GM21737 (cell line): Measurements from ENCODE around the gene NEK11.

Experiments used
- ATAC-seq: cut with Tn5 transposase; IDR thresholded peaks from one replicate; pipeline ENCODE4 v1.9.1; 2021; ENCODE audit warnings: mild to moderate bottlenecking, moderate library complexity; ENCODE audit not compliant: unreplicated experiment

The NEK11 gene

GRCh38 chr3:131221731-131222130 lies 195.1 kb downstream of the NEK11 start:
- ATAC-seq: no peak

DNA sequence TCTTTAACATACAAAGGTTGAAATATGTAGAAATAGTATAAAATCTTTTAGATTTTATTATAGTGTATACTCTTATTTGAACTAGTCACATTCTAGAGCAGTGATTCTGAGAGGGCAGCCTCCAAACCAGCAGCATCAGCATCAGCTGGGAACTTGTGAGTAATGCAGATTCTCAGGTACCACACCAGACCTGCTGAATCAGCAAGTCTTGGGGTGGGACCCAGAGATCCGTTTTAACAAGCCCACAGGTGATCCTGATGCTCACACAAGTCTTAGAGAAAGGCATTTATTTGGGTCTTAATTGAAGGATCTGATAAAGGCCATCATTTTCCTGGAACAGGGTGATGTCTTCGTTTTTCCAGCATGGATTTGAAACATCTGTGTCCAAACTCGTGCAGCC lies 195.9 kb downstream of the NEK11 start:
- ATAC-seq: no peak

DNA sequence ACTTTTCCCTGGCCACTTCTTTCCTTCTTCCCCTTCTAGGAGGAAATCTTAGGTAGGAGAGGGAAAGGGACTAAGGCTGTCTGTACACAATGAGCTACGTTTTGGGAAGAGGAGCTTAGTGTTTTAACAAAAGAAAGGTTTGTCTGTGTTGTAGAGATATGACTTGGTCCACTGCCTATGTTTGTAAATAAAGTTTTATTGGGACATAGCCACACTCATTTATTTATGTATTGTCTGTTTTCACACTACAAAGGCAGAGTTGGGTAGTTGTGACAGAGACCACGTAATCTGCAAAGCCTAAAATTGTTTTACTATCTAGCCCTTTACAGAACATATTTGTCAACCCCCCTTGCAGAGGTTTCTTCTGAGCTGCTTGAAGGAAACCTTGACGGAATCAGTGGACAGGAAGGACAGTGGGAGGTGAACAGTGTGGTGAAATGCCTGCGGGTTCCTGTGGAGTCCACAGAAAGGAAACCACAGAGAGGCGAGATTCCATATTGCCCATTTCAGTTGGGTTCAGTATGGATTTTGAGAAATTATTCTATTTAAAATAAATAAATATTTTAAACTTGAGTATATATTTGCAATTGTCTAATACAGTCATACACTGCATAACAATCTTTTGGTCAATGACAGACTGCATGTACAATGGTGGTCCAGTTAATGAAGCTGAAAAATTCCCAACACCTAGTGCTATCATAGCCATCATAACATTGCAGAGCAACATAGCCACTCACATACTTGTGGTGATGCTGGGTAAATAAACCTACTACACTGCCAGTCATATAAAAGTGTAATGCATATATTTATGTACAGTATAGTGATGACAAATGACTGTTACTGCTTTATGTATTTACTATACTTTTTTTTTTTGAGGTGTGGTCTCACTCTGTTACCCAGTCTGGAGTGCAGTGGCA lies 197.0 kb downstream of the NEK11 start:
- ATAC-seq: no peak

DNA sequence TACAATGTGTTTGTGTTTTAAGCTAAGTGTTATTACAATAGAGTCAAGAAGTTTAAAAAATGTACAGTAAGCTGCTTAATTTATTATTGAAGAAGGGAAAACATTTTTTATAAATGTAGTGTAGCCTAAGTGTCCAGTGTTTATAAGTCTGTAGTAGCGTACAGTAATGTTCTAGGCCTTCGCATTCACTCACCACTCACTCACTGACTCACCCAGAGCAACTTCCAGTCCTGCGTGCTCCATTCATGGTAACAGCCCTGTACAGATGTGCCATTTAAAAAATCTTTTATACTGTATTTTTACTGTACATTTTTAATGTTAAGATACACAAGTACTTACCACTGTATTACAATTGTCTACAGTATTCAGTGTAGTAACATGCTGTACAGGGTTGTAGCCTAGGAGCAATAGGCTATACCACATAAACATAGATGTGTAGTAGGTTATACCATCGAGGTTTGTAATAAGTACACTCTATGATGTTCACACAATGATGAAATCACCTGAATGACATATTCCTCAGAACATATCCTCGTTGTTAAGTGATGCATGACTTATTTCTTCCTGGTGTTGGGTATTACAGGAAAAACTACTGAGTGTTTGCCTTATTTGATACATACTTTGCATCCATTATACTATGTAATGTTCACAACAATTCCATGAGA lies 198.3 kb downstream of the NEK11 start:
- ATAC-seq: no peak

GRCh38 chr3:131228522-131228921 lies 201.8 kb downstream of the NEK11 start:
- no peak for ATAC-seq

GRCh38 chr3:131231710-131232389 lies 205.2 kb downstream of the NEK11 start:
- no peak for ATAC-seq

- no peak for ATAC-seq
Observed at GRCh38 chr3:131232711-131233267, 206.1 kb downstream of the NEK11 start.

GRCh38 chr3:131233900-131234668 lies 207.4 kb downstream of the NEK11 start:
- ATAC-seq: no peak

- no peak for ATAC-seq
Observed at GRCh38 chr3:131236421-131236820, 209.7 kb downstream of the NEK11 start.

DNA sequence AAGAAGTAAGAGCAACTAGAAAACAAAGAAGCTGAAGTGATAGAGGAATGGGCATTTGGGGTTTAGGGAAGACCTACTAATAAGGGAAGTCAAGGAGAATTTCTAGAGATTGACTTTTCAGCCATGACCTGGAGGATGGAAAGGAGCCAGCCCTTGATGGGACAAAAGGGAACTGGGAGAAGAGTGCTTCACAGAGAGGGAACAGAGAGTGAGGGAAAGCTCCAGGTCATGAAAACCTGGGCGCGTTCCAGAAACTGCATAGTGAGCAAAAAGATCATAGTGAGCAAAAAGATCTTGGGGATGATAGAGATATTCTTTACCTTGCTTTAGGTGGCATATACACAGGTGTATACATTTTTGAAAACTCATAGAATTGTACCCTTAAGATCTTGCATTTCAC lies 211.8 kb downstream of the NEK11 start:
- no peak for ATAC-seq

DNA sequence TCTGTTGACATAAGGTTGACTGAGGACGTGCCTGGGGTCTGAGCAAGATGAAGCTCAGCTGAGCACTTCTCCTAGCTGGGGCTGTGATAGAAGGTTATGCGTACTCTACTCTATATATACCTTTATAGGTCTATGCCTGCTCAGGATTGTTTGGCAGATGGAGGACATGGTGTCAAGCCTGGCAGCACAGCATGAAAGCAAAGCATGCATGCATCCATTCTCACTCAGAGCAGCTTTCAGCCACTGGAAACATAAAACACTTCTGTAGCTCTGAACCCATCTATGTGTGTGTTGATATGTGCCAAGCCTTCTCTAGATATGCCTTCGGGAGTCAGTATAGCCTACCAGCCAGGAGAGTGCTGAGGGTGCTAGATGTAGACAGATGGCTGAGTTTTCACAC lies 212.6 kb downstream of the NEK11 start:
- no peak for ATAC-seq

- ATAC-seq: no peak
Observed at GRCh38 chr3:131242201-131242600, 215.5 kb downstream of the NEK11 start.

DNA sequence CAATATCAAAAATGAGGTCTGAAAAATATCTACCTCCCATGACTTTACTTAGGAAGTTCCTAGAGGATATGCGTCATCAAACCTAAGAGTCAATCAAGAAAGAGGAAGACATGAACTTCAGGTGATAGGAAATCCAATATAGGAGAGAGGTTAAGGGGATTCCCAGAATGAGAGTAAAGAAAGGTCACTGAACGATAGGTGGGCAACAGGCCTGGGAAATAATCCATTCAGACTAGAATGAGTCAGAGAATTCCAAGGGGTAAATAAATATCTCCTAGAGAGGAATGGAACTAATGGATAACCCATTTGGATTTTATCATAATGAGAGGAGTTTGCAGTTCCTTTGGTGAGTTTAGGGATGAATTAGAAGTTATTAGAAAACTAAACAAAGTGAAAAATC lies 223.8 kb downstream of the NEK11 start:
- ATAC-seq: no peak

DNA sequence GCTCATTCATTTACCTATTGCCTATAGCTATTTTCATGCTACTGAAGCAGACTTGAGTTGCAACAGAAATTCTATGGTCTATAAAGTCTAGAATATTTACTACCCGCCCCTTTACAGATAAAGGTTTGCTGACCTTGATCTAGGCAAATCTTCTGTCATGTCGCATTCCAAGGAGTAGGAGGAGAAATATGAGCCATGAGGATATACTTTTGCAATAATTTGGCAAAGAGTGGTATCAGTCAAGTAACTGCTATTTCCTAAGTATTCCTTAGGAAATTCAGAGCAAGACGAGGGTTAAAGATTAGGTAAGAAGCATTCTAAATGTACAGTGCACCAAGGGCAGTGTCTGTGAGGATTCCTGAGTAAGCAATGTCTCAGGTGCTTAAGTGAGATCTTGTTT lies 233.8 kb downstream of the NEK11 start:
- no peak for ATAC-seq

DNA sequence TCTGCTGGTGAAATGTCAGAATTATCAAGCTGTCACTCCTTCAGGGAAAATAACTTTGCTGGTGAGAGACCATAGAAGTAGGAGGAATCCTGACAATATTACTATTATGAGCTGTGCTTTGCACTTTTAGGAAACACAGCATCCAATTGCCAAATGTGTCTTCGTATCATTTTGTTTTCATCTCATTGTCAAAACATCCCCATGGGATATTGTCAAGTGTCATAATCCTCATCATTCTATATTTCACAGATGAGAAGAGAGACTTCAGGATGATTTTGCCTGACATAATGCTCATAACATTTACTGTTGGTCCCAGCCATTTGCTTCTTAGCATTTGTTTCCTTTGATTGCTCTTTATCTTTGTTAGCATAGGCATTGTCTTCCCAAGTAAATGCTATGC lies 234.4 kb downstream of the NEK11 start:
- no peak for ATAC-seq

GRCh38 chr3:131275556-131275955 lies 248.9 kb downstream of the NEK11 start:
- ATAC-seq: no peak

DNA sequence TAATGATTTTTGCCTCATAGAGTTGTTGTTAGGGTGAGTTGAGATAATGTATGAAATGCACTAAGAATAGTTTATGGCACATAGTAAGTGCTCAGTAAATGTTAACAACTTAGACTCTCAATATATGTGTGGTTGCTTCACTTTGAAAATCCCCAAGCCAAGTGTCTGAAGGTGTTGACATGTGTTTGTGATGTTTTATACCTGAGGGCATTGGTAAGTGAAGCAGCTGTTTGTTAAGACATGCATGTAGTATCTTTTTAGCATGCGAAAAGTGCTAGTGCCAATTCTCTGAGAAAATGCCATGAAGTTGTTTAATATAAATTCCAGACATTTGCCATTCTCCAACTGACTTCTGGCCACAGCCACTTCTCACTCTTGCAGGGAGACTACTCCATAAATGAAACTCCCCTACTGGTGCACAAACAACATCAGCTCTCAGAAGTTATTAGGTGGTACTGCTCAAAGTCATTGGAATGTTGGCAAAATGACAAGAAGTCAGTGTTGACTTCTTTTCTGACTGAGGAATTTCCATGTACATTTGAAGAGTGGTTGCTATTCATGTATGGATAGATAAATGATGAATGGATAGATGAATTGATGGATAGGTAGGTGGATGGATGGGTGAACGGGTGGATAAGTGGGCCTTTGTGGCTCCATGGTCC lies 251.3 kb downstream of the NEK11 start:
- ATAC-seq: no peak

DNA sequence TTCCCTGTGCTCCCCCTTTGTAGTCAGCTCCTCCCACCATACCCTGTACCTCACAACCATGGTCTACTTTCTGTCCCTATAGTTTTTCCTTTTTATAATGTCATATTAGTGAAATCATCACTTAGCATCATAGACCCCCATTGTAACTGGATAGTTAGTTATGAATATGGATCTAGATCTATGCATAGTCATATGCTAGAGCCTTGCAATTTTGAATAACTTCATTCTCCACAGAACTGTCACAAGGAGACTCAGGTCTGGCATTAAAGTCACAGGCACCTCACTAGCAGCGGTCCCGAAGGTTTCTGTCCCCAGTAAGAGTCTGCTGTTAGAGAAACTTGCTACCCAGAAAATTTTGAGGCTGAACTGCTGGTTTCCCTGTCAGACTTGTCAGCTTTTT lies 252.9 kb downstream of the NEK11 start:
- no peak for ATAC-seq

DNA sequence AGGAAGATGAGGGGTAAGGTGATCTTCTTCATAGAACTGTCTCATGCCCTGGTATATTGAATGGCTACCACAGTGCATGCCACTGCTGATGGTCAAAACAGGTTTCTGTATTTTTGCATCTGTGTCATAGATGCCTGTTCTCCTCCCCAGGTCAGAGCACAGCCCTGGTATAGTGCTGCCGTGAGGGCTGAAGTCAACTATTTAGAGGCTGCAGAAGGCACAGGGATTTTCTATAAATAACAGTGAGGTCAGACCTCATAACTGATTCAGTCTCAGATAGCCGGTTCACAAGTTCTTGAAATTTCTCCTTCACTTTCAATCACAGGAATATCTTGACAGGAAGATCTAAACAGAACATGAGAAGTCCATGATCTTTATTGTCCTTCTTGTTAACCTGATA lies 255.7 kb downstream of the NEK11 start:
- no peak for ATAC-seq

DNA sequence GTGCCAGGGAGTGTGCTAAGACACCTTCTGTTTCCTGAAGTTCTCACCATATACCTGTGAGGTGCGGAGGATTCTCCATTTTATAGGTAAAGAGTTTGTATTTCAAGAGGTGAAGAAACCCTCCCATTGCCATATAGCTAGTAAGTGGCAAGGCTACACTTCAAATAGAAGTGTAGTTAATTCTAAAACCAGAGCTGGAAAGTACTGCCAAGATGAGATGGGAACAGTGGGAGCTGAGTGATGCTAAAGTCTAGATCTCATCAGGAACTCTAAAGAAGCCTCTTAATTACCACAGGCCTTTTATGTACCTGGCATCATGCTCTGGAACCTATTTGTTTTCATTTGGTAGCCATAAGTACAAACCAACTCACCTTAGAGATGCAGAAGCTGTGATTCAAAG lies 256.3 kb downstream of the NEK11 start:
- ATAC-seq: no peak
